Uterus (tissue), 2 donors: Measurements from ENCODE around the gene LRRC7.

Experiments used
- CTCF ChIP-seq, 4 experiments: fragments of 200-600 bp in 2 of 4; fragments of 450-650 bp in 2 of 4; sonication (generic) in 2 of 4; IDR thresholded peaks; one replicate each; pipeline ENCODE4 v1.5.1; 2016 to 2019; ENCODE audit warnings: antibody characterized with exemption in 4 of 4, mild to moderate bottlenecking in 2 of 4, moderate library complexity in 1 of 4
- POLR2A ChIP-seq, 2 donors: fragments of 450-650 bp; IDR thresholded peaks; one replicate each; pipeline ENCODE4 v1.6.1; 2016; ENCODE audit warnings: antibody characterized with exemption in 2 of 2, mild to moderate bottlenecking in 1 of 2, moderate library complexity in 1 of 2

DNA sequence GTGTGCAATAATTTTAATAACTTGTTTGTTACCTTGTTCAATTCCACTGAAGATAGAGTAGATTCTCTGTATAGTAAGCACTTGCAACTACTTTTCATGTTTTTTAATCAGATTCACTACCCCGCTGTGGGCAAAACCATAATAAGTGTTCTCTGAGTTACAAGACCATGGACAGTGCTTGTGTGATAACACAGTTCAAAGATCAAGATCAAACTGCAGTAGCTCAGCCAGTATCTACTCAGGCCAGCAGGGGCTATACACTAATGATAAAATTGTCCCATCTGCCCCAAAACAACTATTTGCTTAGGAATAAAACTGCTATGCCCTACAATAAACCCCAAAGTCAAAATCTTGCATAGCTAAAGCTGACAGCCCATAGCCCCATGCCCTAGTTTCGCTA lies 129.6 kb downstream of the LRRC7 start:
- TF ChIP-seq CTCF (IDR thresholded peaks at IDR 0.05), result no peak
- TF ChIP-seq POLR2A (IDR thresholded peaks at IDR 0.05), result no peak
